K562 (cell line): ENCODE data around the gene SCN4B. TPM values are rescaled to one million over a fixed set of nuclear protein-coding genes. Genes with fewer than 3 reads are reported as not detected.
A peak's percentile ranks its signal among the peaks of the same experiment; 100 is the strongest.

ENCODE experiments used
- ATAC-seq: fragments of 200-7000 bp; cut with Tn5 transposase; 3 replicates; pipeline ENCODE4 v1.9.1; 2020; ENCODE audit warnings: moderate library complexity
- BruUV-seq: library from RNA; stranded (reverse); fragments of 400-500 nt; replicated peaks from 2 replicates; lab custom pipeline; 2021; lab: Mats Ljungman, UMichigan
- CTCF ChIA-PET: fragments of 300-600 bp; formaldehyde crosslinking; extraction: SDS; loops from one replicate; lab custom pipeline; 2021; ENCODE audit warnings: low intra/inter-chr PET ratio; lab: Yijun Ruan, JAX
- POLR2A ChIA-PET: fragments of 300-600, 350-650 bp; sonication (Branson Sonifier 250); formaldehyde crosslinking; extraction: SDS; loops from one replicate; lab custom pipeline; 2021; ENCODE audit warnings: antibody characterized with exemption, inconsistent platforms; lab: Yijun Ruan, JAX
- DNase-seq, 4 experiments: peaks; one replicate each; pipeline versions ENCODE4 v3.0.0 to v3.0.0-alpha.2; 2011 to 2018; ENCODE audit warnings: low spot score in 3 of 4, mixed read lengths in 3 of 4; ENCODE audit errors: extremely low read depth in 1 of 4
- FAIRE-seq: peaks from 2 replicates; lab custom pipeline; 2011; peaks lifted over from hg19 to GRCh38; lab: Jason Lieb, UNC
- H2AFZ ChIP-seq: 2 replicates; pipeline ENCODE4 v1.6.0; 2011; ENCODE audit warnings: low read depth, low read length, control low read depth, inconsistent platforms
- H3K27ac ChIP-seq: fragments of 200-600 bp; 3 replicates; pipeline ENCODE4 v1.8.0; 2011; ENCODE audit warnings: low read depth, mild to moderate bottlenecking, control low read depth, inconsistent platforms, low read length, moderate library complexity, mixed read lengths; ENCODE audit errors: extremely low read depth
- H3K27me3 ChIP-seq, 2 experiments: fragments of 300-600 bp in 1 of 2; 2 replicates in 1 of 2; 3 replicates in 1 of 2; pipeline versions ENCODE4 v1.6.0 to v1.8.0; 2011; ENCODE audit warnings: inconsistent platforms in 2 of 2, low read length in 2 of 2, mild to moderate bottlenecking in 1 of 2, mixed read lengths in 1 of 2, moderate library complexity in 1 of 2; ENCODE audit not compliant: control insufficient read depth in 2 of 2, insufficient read depth in 2 of 2
- H3K36me3 ChIP-seq: fragments of 300-600 bp; 3 replicates; pipeline ENCODE4 v1.8.0; 2011; ENCODE audit warnings: mild to moderate bottlenecking, low read length, inconsistent platforms; ENCODE audit not compliant: control insufficient read depth, insufficient read depth
- H3K4me1 ChIP-seq, 2 experiments: fragments of 200-600 bp in 1 of 2; replicated peaks in 1 of 2; 2 replicates in 1 of 2; 3 replicates in 1 of 2; pipeline versions ENCODE4 v1.5.1 to v1.8.0; 2011; ENCODE audit warnings: inconsistent platforms in 2 of 2, low read length in 2 of 2, mild to moderate bottlenecking in 1 of 2, mixed read lengths in 1 of 2, moderate library complexity in 1 of 2; ENCODE audit not compliant: control insufficient read depth in 2 of 2, insufficient read depth in 2 of 2
- H3K4me2 ChIP-seq: 2 replicates; pipeline ENCODE4 v1.6.1; 2011; ENCODE audit warnings: low read length, control low read depth, inconsistent platforms, mixed read lengths; ENCODE audit not compliant: insufficient read depth
- H3K4me3 ChIP-seq: fragments of 200-600 bp; sonication (generic), shearing (Covaris generic); 2 replicates; pipeline ENCODE4 v1.5.1; 2016; ENCODE audit warnings: control low read depth, inconsistent platforms
- H3K79me2 ChIP-seq: fragments of 200-600 bp; 3 replicates; pipeline ENCODE4 v1.8.0; 2011; ENCODE audit warnings: low read length, inconsistent platforms; ENCODE audit not compliant: control insufficient read depth, insufficient read depth
- H3K9ac ChIP-seq, 2 experiments: 2 replicates each; pipeline versions ENCODE4 v1.6.0 to v1.6.1; 2011; ENCODE audit warnings: low read depth in 2 of 2, low read length in 2 of 2, control low read depth in 1 of 2, inconsistent platforms in 1 of 2, mild to moderate bottlenecking in 1 of 2, mixed read lengths in 1 of 2; ENCODE audit not compliant: insufficient read depth in 1 of 2
- H3K9me1 ChIP-seq: one replicate; pipeline ENCODE4 v1.6.0; 2011; ENCODE audit warnings: inconsistent platforms, mild to moderate bottlenecking, low read length, moderate library complexity; ENCODE audit not compliant: control insufficient read depth, insufficient read depth
- H3K9me3 ChIP-seq: replicated peaks from 2 replicates; pipeline ENCODE4 v1.5.1; 2011; ENCODE audit warnings: low read depth, low read length, inconsistent platforms; ENCODE audit not compliant: control insufficient read depth, insufficient read depth
- H4K20me1 ChIP-seq: replicated peaks from 2 replicates; pipeline ENCODE4 v1.6.1; 2011; ENCODE audit warnings: low read length, inconsistent platforms, mixed read lengths; ENCODE audit not compliant: control insufficient read depth, insufficient read depth
- BCOR ChIP-seq: fragments of 450-650 bp; IDR thresholded peaks from 2 replicates; pipeline ENCODE4 v1.6.1; 2016
- ELF2 ChIP-seq: fragments of 250-450 bp; sonication (Bioruptor Pico); IDR thresholded peaks from 2 replicates; pipeline ENCODE4 v1.5.0; 2021; ENCODE audit warnings: mild to moderate bottlenecking
- ETV1 ChIP-seq: fragments of 450-650 bp; conservative IDR thresholded peaks from 2 replicates; pipeline ENCODE4 v1.6.1; 2016; ENCODE audit warnings: missing genetic modification characterization, control low read depth, low read depth, missing compliant biosample characterization
- ETV5 ChIP-seq: sonication (generic); formaldehyde crosslinking; IDR thresholded peaks from 2 replicates; pipeline ENCODE4 v1.4.0; 2020; ENCODE audit warnings: low read depth, mild to moderate bottlenecking, missing genetic modification reagents
- GABPB1 ChIP-seq: sonication (generic); formaldehyde crosslinking; IDR thresholded peaks from 2 replicates; pipeline ENCODE4 v1.8.0; 2022; ENCODE audit warnings: mild to moderate bottlenecking, missing genetic modification reagents
- HDAC2 ChIP-seq: fragments of 450-650 bp; IDR thresholded peaks from 2 replicates; pipeline ENCODE4 v1.6.1; 2016; ENCODE audit warnings: mild to moderate bottlenecking
- POLR2G ChIP-seq: fragments of 200-400 bp; formaldehyde crosslinking; IDR thresholded peaks from 2 replicates; pipeline ENCODE4 v1.6.1; 2017; ENCODE audit warnings: low read depth, mild to moderate bottlenecking, antibody characterized with exemption, low read length, moderate library complexity
- RBM25 ChIP-seq: fragments of 200-400 bp; formaldehyde crosslinking; IDR thresholded peaks from 2 replicates; pipeline ENCODE4 v1.6.1; 2018; ENCODE audit warnings: low read length, low read depth, moderate library complexity; ENCODE audit not compliant: severe bottlenecking
- ZFP36 ChIP-seq: fragments of 150-350 bp; IDR thresholded peaks from 2 replicates; pipeline ENCODE4 v1.6.1; 2018; ENCODE audit warnings: low read length, low read depth; ENCODE audit not compliant: partially characterized antibody
- ZKSCAN1 ChIP-seq: fragments of 150-350 bp; IDR thresholded peaks from 2 replicates; pipeline ENCODE4 v1.6.1; 2016; ENCODE audit warnings: low read depth, low read length
- ZKSCAN3 ChIP-seq: fragments of 250-450 bp; sonication (Bioruptor Pico); IDR thresholded peaks from 2 replicates; pipeline ENCODE4 v1.4.0; 2020
- ZNF165 ChIP-seq: fragments of 250-450 bp; sonication (Bioruptor Pico); IDR thresholded peaks from 2 replicates; pipeline ENCODE4 v1.4.0; 2020; ENCODE audit warnings: borderline replicate concordance
- ZNF436 ChIP-seq: fragments of 250-450, 450-650 bp; sonication (Bioruptor Pico); formaldehyde crosslinking; IDR thresholded peaks from 2 replicates; pipeline ENCODE4 v1.7.0; 2020; ENCODE audit warnings: mild to moderate bottlenecking
- WGBS: fragments of 100-300 bp; shearing (Covaris generic); methylation state at CpG from one replicate; pipeline ENCODE4 v1.1.6; 2016; ENCODE audit warnings: low coverage, mixed read lengths; ENCODE audit not compliant: insufficient coverage; ENCODE audit errors: missing lambda C conversion rate; 5-methylcytosine and 5-hydroxymethylcytosine counted together
- in situ Hi-C: fragments of 300-500 bp; cut with MboI; formaldehyde crosslinking; loops from 4 replicates; pipeline ENCODE4 v1.15.0; 2018; ENCODE audit warnings: inconsistent platforms, mixed read lengths
- intact Hi-C: fragments of 100-400 bp; cut with micrococcal nuclease; formaldehyde crosslinking; loops from 2 replicates; pipeline ENCODE4 v1.14.2; 2022
- polyA plus RNA-seq, 8 experiments: library from polyadenylated mRNA; depleted of rRNA in 4 of 8; stranded (reverse) in 5 of 8; unstranded in 3 of 8; fragments of >200 nt; fragmentation: Nextera tagmentation in 2 of 8; fragmentation: Illumina TruSeq in 1 of 8; extraction: Ambion mirVana in 2 of 8; extraction: Trizol in 1 of 8; gene quantifications; 2 replicates each; pipeline versions ENCODE4 v1.2.1 to v1.2.3, GENCODE V29; 2011 to 2014; ENCODE audit warnings: inconsistent platforms in 1 of 8, missing spikeins in 1 of 8
- total RNA-seq, 7 experiments: library from RNA; depleted of rRNA in 6 of 7; stranded (reverse); fragments of >200 nt in 6 of 7; fragmentation: Illumina TruSeq in 2 of 7; extraction: Trizol in 2 of 7; gene quantifications; 2 replicates each; pipeline versions ENCODE4 v1.2.1 to v1.2.3, GENCODE V29; 2011 to 2021; ENCODE audit warnings: low replicate concordance in 1 of 7
- TF ChIP-seq, protein P1 (sequence below): fragments of 450-650 bp; formaldehyde crosslinking; conservative IDR thresholded peaks from 2 replicates; pipeline ENCODE4 v1.4.0; 2022; ENCODE audit warnings: mild to moderate bottlenecking, missing genetic modification characterization

Gene SCN4B
- total and polyA plus RNA-seq, 9 of the 15 experiments (the other 6 are each of a cell fraction or from before 2014, with no cell fraction given), result 0.03 TPM; not detected in 8

DNA sequence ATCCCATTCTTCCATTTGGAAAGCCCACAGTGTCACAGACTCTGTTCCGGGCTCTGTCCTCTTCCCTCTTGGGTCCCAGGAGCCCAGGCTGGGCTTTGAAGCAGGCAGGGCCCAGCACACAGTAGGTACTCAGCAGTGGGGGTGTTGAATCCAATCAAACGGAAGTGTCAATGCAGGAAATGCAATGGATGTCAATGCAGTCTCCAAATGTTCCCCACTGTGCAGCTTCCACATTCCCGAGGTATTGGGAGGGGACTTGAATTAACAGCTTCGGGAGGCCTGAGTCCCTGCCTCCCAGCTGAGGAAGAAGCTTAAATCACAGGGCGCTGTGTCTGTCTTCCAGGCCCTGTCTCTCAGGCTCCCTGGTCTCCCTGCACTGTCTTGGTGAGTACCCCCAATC is 44.1 kb downstream of the SCN4B start:
- 47% methylated on average over 5 of the region's 5 CpGs for WGBS
- no peak for FAIRE-seq
- CTCF ChIA-PET, result no interaction called here

DNA sequence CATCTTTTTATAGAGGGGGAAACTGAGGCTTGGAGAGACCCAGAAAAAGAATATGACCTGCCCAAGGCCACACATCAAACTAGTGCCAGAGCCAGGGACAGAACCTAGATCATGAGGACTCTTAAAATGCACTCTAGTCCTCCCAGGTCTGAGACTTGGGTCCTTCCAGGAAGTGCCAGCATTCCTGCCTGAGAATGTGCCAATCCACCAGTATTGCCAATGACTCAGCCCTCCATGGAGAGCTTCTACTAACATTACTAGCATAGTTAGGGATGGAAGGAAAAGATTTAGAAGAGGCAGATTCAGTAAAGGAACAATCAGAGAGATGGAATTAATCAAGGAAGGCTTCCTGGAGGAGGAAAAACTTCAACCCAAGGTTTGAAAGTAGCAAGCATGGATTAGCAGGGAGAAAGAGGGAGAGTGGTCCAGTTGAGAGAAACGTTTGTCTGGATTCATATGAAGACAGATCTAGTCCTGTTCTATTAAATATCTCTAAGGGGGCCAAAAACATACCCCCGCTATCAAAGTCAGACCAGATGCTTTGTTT is 45.8 kb downstream of the SCN4B start:
- Histone ChIP-seq H3K27me3 (no peaks in the 10 kb centered on the region), H2AFZ (no peak overlapping the region), H3K79me2 (peaks cover 9% of the 10 kb centered on the region; the same call in 2 of the 3 replicates), H3K9me1 (no peaks in the 10 kb centered on the region), H3K27ac (no peak overlapping the region), H4K20me1 (no peaks in the 10 kb centered on the region; the same call in 1 of the 2 replicates), H3K4me3 (no peak overlapping the region), H3K4me2 (no peak overlapping the region), H3K9me3 (no peaks in the 10 kb centered on the region), H3K4me1 (peaks cover 13 to 33% of the 10 kb centered on the region in 2 experiments), H3K9ac (no peak overlapping the region), H3K36me3 (no peaks in the 10 kb centered on the region)
- 38% methylated on average over 2 of the region's 2 CpGs for WGBS
- POLR2A ChIA-PET, result no interaction called here
- BruUV-seq, result no TSS peak
- TF ChIP-seq, protein P1, sequence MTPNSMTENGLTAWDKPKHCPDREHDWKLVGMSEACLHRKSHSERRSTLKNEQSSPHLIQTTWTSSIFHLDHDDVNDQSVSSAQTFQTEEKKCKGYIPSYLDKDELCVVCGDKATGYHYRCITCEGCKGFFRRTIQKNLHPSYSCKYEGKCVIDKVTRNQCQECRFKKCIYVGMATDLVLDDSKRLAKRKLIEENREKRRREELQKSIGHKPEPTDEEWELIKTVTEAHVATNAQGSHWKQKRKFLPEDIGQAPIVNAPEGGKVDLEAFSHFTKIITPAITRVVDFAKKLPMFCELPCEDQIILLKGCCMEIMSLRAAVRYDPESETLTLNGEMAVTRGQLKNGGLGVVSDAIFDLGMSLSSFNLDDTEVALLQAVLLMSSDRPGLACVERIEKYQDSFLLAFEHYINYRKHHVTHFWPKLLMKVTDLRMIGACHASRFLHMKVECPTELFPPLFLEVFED (CRISPR knock-in tag), result no peak
- no peak for TF ChIP-seq ZKSCAN3
- TF ChIP-seq BCOR, result peak; percentile 53
- TF ChIP-seq ZNF436 (CRISPR knock-in tag), result 0 out of 2 replicates have a peak, but pooled peaks have one; percentile 6
- TF ChIP-seq RBM25, result peak; percentile 79
- TF ChIP-seq ZFP36, result peak; percentile 98
- TF ChIP-seq ETV5 (CRISPR knock-in tag), result no peak
- no peak for TF ChIP-seq ELF2
- in situ Hi-C loops, result no loop called here
- intact Hi-C loops, result no loop called here
- CTCF ChIA-PET, result no interaction called here
- DNase-seq (no peak), FAIRE-seq (no peak), ATAC-seq (no peak)

More for the DNA sequence above, 44.1 kb downstream of the SCN4B start:
- BruUV-seq, result no TSS peak
- peaks cover 3% of the 10 kb centered on the region; the same call in 1 of the 3 replicates for H3K79me2 ChIP-seq
- H4K20me1 ChIP-seq, result no peaks in the 10 kb centered on the region; the same call in 1 of the 2 replicates
- no peak for ATAC-seq
- H3K9ac ChIP-seq, result no peak overlapping the region
- no peaks in the 10 kb centered on the region for H3K9me1 ChIP-seq
- in situ Hi-C loops, result no loop called here
- peaks cover 4 to 17% of the 10 kb centered on the region in 2 experiments; a peak in 4 of 5 replicates for H3K4me1 ChIP-seq
- POLR2A ChIA-PET, result interaction anchor here (1.0 kb wide), 1 partner anchor 13 kb away, joined by 3 read pairs; no protein-coding TSS in a partner anchor
- no peak overlapping the region for H2AFZ ChIP-seq
- no peak for DNase-seq
- no peaks in the 10 kb centered on the region for H3K27me3 ChIP-seq
- no peak overlapping the region for H3K27ac ChIP-seq
- no peak overlapping the region for H3K4me3 ChIP-seq
- intact Hi-C loops, result no loop called here
- H3K4me2 ChIP-seq, result no peak overlapping the region
- no peaks in the 10 kb centered on the region for H3K9me3 ChIP-seq
- TF ChIP-seq POLR2G, result no peak
- peak; percentile 73 for TF ChIP-seq ZKSCAN1
- TF ChIP-seq GABPB1 (CRISPR knock-in tag), result no peak
- no peak for TF ChIP-seq ETV1
- TF ChIP-seq ZKSCAN3, result no peak
- TF ChIP-seq ZNF165, result no peak
- no peak for TF ChIP-seq HDAC2
- no peaks in the 10 kb centered on the region for H3K36me3 ChIP-seq
